A549 (cell line): ENCODE results near the gene NTRK3.

Source experiments
- CEBPB ChIP-seq, 2 experiments: fragments of >200 bp in 1 of 2; sonication (Bioruptor Twin) in 1 of 2; formaldehyde crosslinking in 1 of 2; IDR thresholded peaks; 2 replicates each; pipeline ENCODE4 v1.6.1; 2012 to 2016
- CHD4 ChIP-seq: fragments of 200-600 bp; sonication (generic); IDR thresholded peaks from 2 replicates; pipeline ENCODE4 v1.6.1; 2016; ENCODE audit warnings: antibody characterized with exemption, mild to moderate bottlenecking, borderline replicate concordance
- JUNB ChIP-seq: fragments of >200 bp; sonication (Bioruptor Twin); formaldehyde crosslinking; IDR thresholded peaks from 2 replicates; pipeline ENCODE4 v1.6.1; 2016
- MYC ChIP-seq: IDR thresholded peaks from 2 replicates; pipeline ENCODE4 v1.6.1; 2012; ENCODE audit warnings: mild to moderate bottlenecking, inconsistent platforms, low read length, improper control_type of control experiment, borderline replicate concordance
- POLR2A ChIP-seq: IDR thresholded peaks from 2 replicates; pipeline ENCODE4 v1.6.1; 2012; ENCODE audit warnings: mild to moderate bottlenecking, low read length
- REST ChIP-seq: fragments of 200-600 bp; sonication (generic); IDR thresholded peaks from 2 replicates; pipeline ENCODE4 v1.6.1; 2016; ENCODE audit warnings: antibody characterized with exemption, mild to moderate bottlenecking, moderate library complexity
- ZFP36 ChIP-seq: fragments of 450-650 bp; IDR thresholded peaks from 2 replicates; pipeline ENCODE4 v1.6.1; 2014; ENCODE audit warnings: borderline replicate concordance; ENCODE audit not compliant: partially characterized antibody
- ZSCAN20 ChIP-seq: fragments of 250-450 bp; sonication (Bioruptor Pico); IDR thresholded peaks from 2 replicates; pipeline ENCODE4 v1.8.0; 2022; ENCODE audit warnings: mild to moderate bottlenecking, moderate library complexity
- TF ChIP-seq, protein P1 (sequence below): fragments of >200 bp; sonication (Bioruptor Twin); formaldehyde crosslinking; IDR thresholded peaks from 3 replicates; pipeline ENCODE4 v1.5.1; 2016
- TF ChIP-seq, protein P2 (sequence below): IDR thresholded peaks from 2 replicates; pipeline ENCODE4 v1.6.1; 2012; ENCODE audit warnings: low read depth, borderline replicate concordance

DNA sequence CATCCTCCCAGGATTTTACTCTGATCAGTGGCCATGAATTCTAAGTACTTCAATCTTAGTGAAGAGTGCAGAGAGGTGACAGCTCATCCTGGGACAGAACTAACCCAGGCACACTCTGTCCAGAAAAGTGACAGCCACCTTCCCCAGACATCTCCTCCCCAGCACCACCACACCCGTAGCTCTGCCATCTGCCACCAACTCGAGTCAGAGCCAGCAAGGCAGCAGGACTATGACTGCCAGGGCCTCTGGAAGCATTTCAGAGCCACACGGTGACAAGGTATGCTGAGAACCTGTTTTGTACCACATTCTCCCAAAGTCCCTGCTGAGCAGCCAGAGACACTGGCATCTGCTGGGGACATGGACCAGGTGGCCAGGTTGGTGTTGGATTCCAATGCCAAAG is 71.0 kb downstream of the NTRK3 start:
- TF ChIP-seq, protein P1, sequence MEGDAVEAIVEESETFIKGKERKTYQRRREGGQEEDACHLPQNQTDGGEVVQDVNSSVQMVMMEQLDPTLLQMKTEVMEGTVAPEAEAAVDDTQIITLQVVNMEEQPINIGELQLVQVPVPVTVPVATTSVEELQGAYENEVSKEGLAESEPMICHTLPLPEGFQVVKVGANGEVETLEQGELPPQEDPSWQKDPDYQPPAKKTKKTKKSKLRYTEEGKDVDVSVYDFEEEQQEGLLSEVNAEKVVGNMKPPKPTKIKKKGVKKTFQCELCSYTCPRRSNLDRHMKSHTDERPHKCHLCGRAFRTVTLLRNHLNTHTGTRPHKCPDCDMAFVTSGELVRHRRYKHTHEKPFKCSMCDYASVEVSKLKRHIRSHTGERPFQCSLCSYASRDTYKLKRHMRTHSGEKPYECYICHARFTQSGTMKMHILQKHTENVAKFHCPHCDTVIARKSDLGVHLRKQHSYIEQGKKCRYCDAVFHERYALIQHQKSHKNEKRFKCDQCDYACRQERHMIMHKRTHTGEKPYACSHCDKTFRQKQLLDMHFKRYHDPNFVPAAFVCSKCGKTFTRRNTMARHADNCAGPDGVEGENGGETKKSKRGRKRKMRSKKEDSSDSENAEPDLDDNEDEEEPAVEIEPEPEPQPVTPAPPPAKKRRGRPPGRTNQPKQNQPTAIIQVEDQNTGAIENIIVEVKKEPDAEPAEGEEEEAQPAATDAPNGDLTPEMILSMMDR = no peak
- TF ChIP-seq ZSCAN20 (CRISPR knock-in tag) = no peak
- TF ChIP-seq CHD4 = no peak
- no peak for TF ChIP-seq POLR2A
- TF ChIP-seq JUNB = no peak
- TF ChIP-seq, protein P2, sequence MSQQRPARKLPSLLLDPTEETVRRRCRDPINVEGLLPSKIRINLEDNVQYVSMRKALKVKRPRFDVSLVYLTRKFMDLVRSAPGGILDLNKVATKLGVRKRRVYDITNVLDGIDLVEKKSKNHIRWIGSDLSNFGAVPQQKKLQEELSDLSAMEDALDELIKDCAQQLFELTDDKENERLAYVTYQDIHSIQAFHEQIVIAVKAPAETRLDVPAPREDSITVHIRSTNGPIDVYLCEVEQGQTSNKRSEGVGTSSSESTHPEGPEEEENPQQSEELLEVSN = no peak
- no peak for TF ChIP-seq MYC
- no peak for TF ChIP-seq CEBPB (IDR thresholded peaks at IDR 0.05)
- no peak for TF ChIP-seq REST
- no peak for TF ChIP-seq ZFP36
